ENCODE results near the gene AP2A2.
"Not testable (repeated sequence)": the region's sequence is repeated elsewhere in the genome, so short reads cannot be mapped to it uniquely, and the experiment has no call there.

AP2A2 gene

GRCh38 chr11:1015826-1016545 lies 90.3 kb downstream of the AP2A2 start:
- no peak for DNase-seq (ENCODE audit: low read depth)

- DNase-seq (ENCODE audit: low read depth) = not testable (repeated sequence)
Observed at GRCh38 chr11:1016610-1017126, 91.0 kb downstream of the AP2A2 start.

GRCh38 chr11:1017269-1018005 lies 91.8 kb downstream of the AP2A2 start:
- no peak for DNase-seq (ENCODE audit: low read depth)

DNA sequence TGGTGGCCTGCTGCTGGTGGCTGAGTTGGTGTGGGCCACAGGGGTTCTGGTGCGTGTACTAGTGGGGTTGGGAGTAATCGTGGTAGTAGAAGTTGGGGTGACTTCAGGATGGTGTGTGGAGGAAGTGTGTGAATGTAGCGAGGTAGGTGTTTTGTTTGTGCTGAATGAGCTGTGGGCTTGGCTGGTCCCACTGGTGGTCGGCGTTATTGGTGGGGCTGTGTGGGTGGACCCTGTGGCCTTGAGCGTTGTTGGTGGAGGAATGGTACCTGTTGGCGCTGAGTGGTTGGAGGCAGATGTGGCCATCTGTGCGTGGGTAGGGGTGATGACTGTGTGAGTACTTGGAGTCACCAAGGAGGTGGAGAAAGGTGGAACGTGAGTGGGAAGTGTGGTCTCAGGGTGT lies 92.4 kb downstream of the AP2A2 start:
- DNase-seq (ENCODE audit: low read depth) = no peak

GRCh38 chr11:1019321-1019910 lies 93.7 kb downstream of the AP2A2 start:
- DNase-seq (ENCODE audit: low read depth) = no peak

DNA sequence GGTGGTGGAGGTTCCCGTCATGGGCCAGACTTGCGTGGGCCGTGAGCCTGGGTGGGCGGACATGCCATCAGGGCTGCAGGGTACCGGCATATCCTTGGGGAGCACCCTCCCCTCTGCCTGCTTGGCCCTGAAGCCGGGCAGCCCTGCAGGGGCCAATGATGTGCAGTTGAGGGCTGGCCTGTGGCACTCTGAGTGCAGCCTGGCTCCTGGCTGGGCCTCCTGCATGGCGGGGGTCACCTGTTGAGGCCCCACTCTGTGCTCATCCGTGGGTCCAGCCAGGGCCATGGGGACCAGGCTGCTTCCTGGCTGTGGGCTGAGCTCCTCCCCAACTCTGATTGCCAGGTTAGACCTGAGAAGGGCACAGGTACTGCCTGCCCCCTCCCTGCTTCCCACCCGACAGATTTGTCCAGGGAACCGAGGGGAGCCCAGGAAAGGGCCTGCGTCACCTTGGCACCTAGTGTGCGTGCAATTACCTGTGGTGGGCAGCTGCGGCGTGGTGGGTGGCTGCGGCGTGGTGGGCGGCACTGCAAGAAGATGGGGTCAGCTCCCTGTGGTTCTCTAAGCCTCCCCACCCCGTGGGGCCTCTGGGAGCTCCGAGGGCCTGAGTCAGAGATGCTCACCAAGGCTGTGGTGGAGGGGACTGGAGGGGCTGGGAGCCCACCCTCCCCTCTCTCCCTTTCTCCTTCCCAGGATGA lies 94.7 kb downstream of the AP2A2 start:
- DNase-seq (ENCODE audit: low read depth) = no peak

DNA sequence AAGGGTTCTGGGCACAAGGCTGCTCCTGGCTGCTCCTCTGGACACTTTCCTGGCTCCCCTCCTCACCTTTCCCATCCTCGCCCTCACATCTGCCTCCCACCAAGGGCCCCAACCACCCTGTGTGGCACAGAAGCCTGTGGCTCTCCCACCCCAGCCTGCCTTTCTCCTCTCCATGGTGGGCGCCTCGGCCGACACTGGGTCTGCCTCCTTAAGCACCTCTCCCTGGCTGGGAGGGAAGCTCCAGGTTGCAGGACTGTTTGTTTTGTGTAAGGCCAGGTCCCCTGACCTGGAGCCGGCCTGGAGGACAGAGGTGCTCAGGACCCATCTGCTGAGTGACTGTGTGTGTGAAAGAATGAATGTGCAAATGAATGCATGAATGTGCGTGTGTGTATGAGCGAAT lies 96.7 kb downstream of the AP2A2 start:
- DNase-seq (ENCODE audit: low read depth) = no peak

- no peak for DNase-seq (ENCODE audit: low read depth)
Observed at GRCh38 chr11:1022908-1023810, 97.5 kb downstream of the AP2A2 start.

DNA sequence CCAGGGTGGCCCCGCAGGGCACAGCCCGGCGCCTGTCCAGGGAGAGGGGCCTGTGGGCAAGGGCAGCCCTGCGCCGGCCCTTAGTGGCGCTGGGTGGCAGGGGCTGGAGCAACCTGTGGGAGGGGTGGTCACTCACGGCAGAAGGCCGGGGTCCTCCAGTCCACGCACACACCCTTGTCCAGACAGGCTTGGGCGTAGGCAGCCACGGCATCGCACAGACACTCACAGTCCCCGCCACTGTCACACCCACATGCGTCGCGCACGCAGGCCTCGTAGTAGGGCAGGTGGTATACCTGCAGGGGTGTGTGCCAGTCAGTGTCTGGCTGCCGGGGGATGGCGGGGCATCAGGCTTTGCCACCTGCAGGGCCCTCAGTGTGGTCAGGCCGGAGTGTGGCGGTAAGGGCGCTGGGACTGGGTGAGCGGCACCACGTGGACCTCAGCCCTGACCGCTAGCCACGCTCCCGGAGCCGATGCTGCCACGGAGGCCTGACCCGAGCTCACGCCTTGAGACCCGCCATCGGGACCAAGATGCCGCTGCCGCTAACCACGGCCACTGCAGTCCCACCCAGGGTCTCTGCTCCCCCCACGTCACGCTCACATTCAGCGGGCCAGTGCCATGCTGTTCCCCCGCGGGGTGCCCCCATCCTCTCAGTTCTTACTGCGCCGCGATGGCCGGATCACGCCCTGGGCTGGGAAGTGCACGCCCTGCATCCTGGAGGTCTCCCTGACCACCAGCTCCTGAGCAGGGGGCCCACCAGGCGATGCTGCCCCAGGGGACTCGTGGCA lies 98.3 kb downstream of the AP2A2 start:
- no peak for DNase-seq (ENCODE audit: low read depth)

DNA sequence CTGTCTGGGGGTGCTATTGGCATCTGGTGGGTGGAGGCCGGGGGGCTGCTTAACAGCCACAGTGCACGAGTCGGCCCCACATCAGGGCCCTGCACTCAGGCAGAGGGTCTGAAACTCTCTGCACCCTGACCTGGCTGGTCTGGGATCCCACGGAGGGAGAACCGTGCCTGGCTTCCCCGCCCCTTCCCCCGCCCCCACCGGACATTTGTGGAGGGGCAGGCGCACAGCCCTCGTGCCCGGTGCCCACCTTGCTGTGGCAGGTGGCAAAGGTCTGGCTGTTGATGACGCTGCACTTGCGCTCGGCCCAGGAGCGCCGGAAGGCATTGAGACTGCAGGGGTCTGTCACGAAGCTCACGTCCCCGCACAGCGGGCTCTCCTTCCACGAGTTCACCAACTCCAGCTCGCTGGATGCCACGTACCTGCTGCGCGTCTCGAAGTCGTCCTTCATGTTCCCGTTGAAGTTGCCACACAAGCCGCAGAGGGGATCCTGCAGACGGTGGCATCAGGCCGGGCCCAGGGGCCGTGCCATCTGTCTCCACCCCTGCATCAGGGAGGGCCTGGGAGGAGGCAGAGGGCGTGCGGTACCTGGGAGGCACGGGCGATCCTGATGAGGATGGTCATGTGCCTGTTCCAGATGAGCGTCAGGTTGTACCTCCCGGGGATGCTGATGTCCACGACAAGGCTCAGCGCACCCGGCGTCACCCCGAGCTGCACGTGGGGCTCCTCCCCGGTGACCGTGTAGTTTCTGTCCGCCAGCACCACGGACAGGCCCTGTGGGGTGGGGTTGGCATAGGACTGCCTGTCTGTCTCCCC lies 99.1 kb downstream of the AP2A2 start:
- DNase-seq (ENCODE audit: low read depth) = no peak

GRCh38 chr11:1025410-1026162 lies 99.9 kb downstream of the AP2A2 start:
- no peak for DNase-seq (ENCODE audit: low read depth)

- no peak for DNase-seq (ENCODE audit: low read depth)
Observed at GRCh38 chr11:1026163-1026450, 100.4 kb downstream of the AP2A2 start.

DNA sequence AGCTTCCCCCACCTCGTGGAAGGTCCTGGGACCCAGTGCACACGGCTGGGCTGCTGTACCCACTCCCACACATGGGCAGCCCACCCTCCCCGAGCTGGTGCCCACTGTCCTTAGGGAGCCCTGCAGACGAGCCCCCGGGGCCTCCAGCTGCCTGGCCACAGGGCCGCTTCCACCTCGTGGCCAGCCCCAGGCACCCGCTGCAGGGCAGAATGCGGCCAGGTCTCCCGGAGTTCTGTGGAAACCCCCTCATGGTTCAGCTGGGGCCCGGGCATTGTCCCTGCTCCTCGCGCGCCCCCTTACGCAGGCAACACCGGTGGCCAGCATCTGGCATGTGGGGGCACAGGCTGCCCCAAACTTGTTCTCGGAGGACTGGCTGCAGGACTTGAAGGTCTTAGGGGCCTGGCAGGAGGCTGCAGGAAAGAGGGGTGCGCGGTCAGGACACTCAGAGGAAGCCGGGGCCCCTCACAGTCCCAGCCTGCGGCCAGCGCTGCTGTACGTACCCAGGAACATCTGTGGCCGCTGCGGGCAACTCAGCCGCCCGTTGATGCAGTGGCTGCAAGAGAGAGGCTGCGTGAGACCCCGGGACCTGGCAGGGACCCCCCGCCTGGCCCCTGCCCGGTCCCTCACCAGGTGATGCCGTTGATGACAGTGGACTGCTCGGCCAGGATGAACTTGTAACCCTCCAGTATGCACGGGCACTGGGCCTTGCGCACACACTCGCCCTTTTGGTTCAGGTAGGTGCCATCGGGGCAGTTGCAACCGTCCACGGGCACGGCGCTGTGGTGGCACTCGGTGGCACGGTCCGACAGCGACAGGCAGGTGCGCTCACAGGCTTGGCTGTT lies 101.2 kb downstream of the AP2A2 start:
- no peak for DNase-seq (ENCODE audit: low read depth)

GRCh38 chr11:1027483-1028290 lies 102.0 kb downstream of the AP2A2 start:
- DNase-seq (ENCODE audit: low read depth) = no peak

DNA sequence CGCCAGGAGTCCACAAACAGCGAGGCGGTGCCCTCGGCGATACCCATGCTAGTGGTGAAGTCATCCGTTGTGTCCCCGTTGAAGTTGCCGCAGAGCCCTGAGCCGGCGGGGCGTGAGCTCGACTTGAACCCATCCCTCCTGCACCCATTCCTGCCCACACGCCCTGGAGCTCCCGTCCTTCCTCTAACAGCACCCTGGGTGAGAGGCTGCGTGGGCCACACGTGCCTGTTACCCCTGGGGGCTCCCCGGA lies 102.5 kb downstream of the AP2A2 start:
- no peak for DNase-seq (ENCODE audit: low read depth)

DNA sequence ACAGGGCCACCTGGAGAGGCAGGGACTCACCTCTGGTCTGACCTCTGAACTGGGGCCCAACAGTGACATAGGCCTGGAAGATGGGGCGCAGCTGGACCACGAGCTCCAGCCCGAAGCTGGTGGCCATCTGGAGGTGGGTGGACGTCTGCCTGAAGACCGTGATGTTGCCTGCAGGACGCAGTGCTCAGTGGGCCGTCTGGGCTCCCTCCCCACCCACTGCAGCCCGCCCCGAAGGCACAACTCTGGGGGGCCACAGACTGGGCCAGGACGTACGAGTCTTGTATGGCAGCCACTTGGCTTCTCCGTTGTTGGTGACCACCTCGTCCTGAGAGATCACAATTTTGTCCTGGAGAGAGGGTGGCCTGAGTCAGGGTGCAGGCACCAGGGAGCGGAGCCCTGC lies 102.9 kb downstream of the AP2A2 start:
- DNase-seq (ENCODE audit: low read depth) = no peak

DNA sequence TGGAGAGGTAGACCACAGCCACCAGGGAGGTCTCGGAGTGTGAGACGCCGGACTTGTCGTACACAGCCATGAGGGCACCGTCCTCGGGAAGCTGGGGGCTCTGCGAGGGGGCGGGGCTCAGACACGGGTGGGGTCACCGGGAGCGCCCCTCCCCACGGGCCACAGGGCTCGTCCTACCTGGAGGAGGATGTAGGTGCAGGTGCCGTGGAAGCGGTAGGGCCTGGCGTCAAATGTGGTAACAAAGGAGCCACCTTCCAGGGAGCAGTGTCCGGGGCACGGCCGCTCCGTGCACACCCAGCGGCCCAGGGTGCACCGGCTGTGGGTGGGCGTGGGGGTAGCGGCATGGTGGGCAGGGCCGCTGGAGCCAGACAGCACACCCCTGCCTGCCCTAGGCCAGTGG lies 103.4 kb downstream of the AP2A2 start:
- no peak for DNase-seq (ENCODE audit: low read depth)

DNA sequence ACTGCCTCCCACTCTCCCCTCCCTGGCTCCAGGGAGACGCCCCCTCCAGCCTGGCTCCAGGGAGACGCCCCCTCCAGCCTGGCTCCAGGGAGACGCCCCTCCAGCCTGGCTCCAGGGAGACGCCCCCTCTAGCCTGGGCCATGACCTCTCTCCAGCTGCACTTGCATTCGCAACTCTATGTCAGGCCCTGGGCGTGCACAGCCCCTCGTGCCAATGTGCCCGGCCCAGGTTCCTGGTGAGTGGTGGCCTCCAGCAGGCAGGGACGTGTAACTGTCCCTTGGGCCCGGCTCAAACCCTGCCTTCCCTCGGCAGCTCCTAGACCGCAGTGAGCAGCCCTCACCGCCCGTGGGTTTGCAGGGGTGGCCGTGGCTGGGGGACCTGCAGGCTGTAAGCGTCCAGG lies 104.0 kb downstream of the AP2A2 start:
- DNase-seq (ENCODE audit: low read depth) = no peak

Data from activated T-cell treated with anti-CD3 and anti-CD28 coated beads for 24 hours (primary cell).